Skeletal muscle satellite cell (primary cell): ENCODE measurements around the gene HPGDS.
"Not testable (repeated sequence)": the region's sequence is repeated elsewhere in the genome, so short reads cannot be mapped to it uniquely, and the experiment has no call there.

Experiments
- H3K27me3 ChIP-seq: 2 replicates; pipeline ENCODE4 v1.7.0; 2013; ENCODE audit warnings: low read length; ENCODE audit not compliant: control insufficient read depth, insufficient read depth
- H3K36me3 ChIP-seq: 2 replicates; pipeline ENCODE4 v1.7.0; 2013; ENCODE audit warnings: mild to moderate bottlenecking, control low read depth, low read length; ENCODE audit not compliant: insufficient read depth
- H3K4me1 ChIP-seq: 2 replicates; pipeline ENCODE4 v1.7.0; 2013; ENCODE audit warnings: low read length; ENCODE audit not compliant: control insufficient read depth, insufficient read depth
- H3K4me2 ChIP-seq: 2 replicates; pipeline ENCODE4 v1.7.0; 2013; ENCODE audit warnings: mild to moderate bottlenecking, low read length
- H3K4me3 ChIP-seq: 2 replicates; pipeline ENCODE4 v1.7.0; 2013; ENCODE audit warnings: low read length
- H3K9ac ChIP-seq: 2 replicates; pipeline ENCODE4 v1.7.0; 2013; ENCODE audit warnings: mild to moderate bottlenecking, low read depth, low read length, moderate library complexity
- H3K9me3 ChIP-seq: replicated peaks from 2 replicates; pipeline ENCODE4 v1.7.0; 2013; ENCODE audit warnings: mild to moderate bottlenecking, control low read depth, low read length

The HPGDS gene

DNA sequence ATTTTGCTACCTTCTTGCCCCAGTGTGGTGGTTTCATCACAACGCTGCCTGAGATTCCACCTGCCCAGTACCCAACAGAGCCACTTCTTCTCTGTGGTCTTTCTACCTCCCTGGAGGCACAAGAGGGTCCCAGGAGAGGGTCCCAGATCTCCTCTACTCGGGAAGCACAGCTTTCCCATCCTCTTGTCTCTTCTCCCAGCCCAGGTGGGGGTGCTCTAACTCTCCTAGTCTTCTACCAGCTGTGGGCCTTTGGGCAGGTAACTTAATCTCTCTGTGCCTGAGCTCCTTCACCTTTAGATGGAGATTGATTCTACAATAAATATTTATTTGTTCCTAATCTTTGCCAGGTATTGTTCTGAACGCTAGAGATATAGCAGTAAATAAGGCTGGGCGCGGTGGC lies 1.8 kb upstream of the HPGDS start:
- Histone ChIP-seq H3K4me1 (peaks cover 8% of the 10 kb centered on the region), H3K27me3 (no peaks in the 10 kb centered on the region), H3K9me3 (no peaks in the 10 kb centered on the region), H3K36me3 (no peaks in the 10 kb centered on the region), H3K4me3 (no peak overlapping the region), H3K4me2 (no peak overlapping the region), H3K9ac (no peak overlapping the region)

DNA sequence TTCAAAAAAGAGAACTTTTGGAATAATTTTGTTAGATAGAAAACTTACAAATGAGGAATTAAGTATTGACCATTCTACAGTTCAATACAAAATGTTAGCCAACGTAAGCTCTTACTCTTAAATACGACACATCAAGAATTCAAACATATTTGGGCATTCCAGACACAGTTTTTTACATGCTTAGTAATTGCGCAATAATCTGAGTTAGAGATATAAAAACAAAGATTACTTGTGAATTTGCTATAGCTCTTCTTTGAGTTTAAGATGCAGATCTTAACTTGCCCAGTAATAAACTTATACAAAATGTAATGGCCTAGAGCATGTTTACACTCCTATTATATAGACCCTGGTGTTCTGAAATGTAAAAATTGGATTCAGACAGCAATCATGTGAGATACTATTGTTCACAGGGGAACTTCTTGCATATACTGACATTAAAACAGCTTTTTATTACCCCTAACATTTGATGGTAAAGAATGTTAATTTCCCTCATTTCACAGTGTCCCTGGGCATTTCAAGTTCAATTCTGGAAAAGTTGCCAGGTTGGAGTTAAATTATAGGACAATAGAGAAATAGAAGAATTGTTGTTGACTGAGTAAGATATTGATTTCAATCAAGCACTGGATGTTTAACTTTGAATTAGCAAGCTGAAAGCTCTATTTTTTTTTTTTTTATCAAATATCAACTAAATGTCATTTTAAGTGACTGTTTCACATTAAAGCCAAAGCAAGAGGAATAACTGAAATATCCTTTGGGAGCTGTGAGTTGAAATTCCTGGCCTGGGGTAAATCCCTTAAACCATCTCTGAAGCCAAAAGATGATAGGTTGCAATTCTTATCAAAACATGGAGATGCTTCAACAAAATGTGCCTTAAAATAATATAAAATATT lies 910 bp downstream of the HPGDS start:
- Histone ChIP-seq H3K4me2 (no peak overlapping the region), H3K4me1 (no peaks in the 10 kb centered on the region), H3K27me3 (no peaks in the 10 kb centered on the region), H3K4me3 (no peak overlapping the region), H3K9me3 (no peaks in the 10 kb centered on the region), H3K36me3 (no peaks in the 10 kb centered on the region), H3K9ac (no peak overlapping the region)

DNA sequence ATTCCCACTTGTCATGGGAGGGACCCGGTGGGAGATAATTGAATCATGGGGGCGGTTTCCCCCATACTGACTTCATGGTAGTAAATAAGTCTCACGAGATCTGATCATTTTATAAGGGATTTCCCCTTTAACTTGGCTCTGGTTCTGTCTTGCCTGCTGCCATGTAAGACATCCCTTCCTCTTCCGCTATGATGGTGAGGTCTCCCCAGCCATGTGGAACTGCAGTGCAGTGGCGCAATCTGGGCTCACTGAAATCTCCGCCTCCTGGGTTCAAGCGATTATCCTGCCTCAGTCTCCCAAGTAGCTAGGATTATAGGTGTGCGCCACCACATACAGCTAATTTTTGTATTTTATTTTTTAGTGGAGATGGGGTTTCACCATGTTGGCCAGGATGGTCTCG lies 2.9 kb downstream of the HPGDS start:
- no peak overlapping the region for H3K4me2 ChIP-seq
- no peak overlapping the region for H3K9ac ChIP-seq
- no peaks in the 10 kb centered on the region for H3K36me3 ChIP-seq
- no peaks in the 10 kb centered on the region for H3K27me3 ChIP-seq
- H3K4me1 ChIP-seq = peaks cover 4% of the 10 kb centered on the region
- H3K9me3 ChIP-seq = no peaks in the 10 kb centered on the region
- H3K4me3 ChIP-seq = no peak overlapping the region

DNA sequence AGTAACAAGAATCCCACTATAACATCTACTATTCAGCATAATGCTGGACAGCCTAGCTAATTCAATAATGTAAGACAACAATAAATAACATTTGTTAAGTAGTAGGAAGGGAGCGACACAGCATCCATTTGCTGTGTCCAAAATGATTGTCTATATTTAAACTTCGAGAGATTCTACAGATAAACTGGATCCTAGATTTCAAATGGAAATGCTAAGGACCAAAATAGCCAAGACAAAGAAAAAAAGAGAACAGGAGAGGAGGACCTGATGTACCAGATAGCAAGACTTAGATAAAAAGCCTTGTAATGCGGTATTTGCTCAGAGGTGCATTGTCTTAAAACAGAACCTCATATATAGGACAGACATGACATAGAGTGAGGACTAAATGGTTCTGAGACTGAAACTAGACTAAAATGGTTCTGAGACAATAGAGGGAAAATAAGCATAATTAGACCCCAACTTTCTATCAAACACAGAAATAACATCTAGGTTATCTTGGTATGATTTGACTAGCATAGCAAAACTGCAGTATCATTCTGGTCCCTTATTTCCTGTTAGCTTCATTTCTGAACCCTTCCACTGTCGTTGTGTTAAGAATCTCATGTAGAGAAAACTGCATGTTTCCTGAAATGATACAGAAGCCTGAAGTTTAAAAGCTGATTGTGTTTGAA lies 3.8 kb downstream of the HPGDS start:
- H3K36me3 ChIP-seq = no peaks in the 10 kb centered on the region
- H3K9ac ChIP-seq = no peak overlapping the region
- H3K27me3 ChIP-seq = no peaks in the 10 kb centered on the region
- no peaks in the 10 kb centered on the region for H3K9me3 ChIP-seq
- H3K4me1 ChIP-seq = peaks cover 5% of the 10 kb centered on the region
- H3K4me3 ChIP-seq = no peak overlapping the region
- H3K4me2 ChIP-seq = no peak overlapping the region

DNA sequence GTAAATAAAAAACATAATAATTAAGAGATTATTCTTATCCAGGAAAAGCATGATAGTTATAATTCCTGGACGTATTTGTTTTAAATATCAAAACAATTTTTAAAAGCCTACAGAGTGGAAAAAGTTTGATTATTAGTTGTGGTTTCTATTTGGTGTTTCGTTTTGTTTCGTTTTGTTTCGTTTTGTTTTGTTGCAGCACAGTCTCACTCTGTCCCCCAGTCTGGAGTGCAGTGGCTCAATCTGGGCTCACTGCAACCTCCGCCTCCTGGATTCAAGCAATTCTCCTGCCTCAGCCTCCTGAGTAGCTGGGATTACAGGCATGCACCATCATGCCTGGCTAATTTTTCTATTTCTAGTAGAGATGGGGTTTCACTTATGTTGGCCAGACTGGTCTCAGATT lies 5.8 kb downstream of the HPGDS start:
- H3K9ac ChIP-seq, H3K9me3 ChIP-seq, H3K4me3 ChIP-seq, H3K4me2 ChIP-seq, H3K4me1 ChIP-seq, H3K36me3 ChIP-seq, H3K27me3 ChIP-seq: not testable (repeated sequence)

DNA sequence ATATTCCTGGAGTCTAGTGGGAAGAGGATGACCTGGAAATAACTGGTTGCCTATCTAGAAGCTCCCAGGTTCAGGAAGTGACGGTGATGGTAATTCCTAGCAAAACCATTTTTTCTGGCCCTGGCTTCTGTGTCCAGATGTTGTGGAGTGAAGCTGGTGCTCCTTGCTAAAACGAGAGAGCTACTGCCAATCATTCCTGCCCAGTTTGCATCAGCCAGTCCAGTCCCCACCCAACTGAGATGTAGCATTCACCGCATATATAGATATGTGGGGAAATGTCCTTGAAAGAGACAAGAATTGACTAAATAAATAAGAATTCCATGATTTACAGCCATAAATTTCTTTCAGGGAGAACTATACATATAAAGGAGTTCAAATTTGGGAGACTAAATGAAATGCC lies 6.3 kb downstream of the HPGDS start:
- no peaks in the 10 kb centered on the region for H3K36me3 ChIP-seq
- H3K9ac ChIP-seq = no peak overlapping the region
- no peaks in the 10 kb centered on the region for H3K9me3 ChIP-seq
- H3K27me3 ChIP-seq = no peaks in the 10 kb centered on the region
- peaks cover 5% of the 10 kb centered on the region for H3K4me1 ChIP-seq
- H3K4me2 ChIP-seq = no peak overlapping the region
- H3K4me3 ChIP-seq = no peak overlapping the region

DNA sequence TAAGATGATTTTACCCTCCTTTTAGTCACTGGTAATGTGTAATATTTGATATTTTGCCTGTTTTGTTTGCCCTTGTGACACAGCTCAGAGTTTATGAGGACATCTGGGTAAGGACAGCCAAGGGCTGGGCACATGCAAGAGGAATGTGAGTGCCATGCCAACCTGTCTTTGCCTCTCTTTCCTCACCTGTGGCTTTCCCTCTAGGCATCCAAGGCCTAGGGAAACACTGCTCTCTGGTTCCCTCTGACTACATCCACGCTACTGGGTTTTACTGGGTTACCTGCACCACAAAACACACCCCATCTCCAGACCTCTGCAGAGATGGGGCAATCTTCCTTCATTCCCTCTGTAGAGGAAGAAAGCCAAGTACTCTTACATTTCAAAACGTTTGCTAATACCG lies 7.7 kb downstream of the HPGDS start:
- no peak overlapping the region for H3K9ac ChIP-seq
- no peaks in the 10 kb centered on the region for H3K9me3 ChIP-seq
- H3K4me3 ChIP-seq = no peak overlapping the region
- no peaks in the 10 kb centered on the region for H3K27me3 ChIP-seq
- H3K4me2 ChIP-seq = no peak overlapping the region
- peaks cover 5% of the 10 kb centered on the region for H3K4me1 ChIP-seq
- no peaks in the 10 kb centered on the region for H3K36me3 ChIP-seq

DNA sequence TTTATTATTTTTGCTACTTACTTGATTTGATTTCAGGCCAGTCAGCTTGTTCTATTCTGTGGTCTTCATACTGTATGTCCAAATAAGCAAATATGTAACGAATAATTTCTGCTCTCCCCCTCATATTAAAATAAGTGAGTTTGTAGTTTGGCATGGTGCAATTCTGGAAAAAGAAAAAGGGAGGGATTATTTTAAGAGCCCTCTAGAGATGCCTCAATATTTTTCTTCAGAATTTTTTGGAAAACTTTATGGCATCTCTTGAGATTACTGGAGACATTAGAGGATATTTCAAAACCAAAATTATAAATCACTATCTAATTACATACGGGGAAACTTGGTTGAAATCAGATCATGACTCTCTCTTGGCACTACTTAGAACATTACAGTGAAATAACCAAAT lies 8.2 kb downstream of the HPGDS start:
- H3K9me3 ChIP-seq = no peaks in the 10 kb centered on the region
- no peak overlapping the region for H3K4me2 ChIP-seq
- H3K9ac ChIP-seq = no peak overlapping the region
- H3K36me3 ChIP-seq = no peaks in the 10 kb centered on the region
- no peak overlapping the region for H3K4me3 ChIP-seq
- H3K27me3 ChIP-seq = no peaks in the 10 kb centered on the region
- H3K4me1 ChIP-seq = peaks cover 5% of the 10 kb centered on the region

DNA sequence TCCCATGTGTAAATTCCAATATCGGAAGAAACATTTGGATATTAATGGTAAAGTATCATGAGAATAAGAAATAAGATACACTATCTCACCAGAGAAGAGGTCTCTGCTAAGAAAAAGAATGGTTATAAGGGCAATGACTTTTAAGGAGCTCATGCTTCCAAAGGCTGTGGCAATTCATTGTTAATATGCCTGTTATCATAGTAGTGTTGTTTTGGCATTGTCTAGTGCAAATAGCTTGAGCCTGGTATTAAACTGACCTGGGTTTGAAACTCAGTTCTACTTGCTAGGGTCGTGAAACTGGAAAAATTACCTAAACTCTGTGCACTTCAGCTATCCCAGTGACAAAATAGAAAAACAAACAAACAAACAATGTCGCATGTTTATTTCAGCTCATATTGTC lies 8.8 kb downstream of the HPGDS start:
- H3K9ac ChIP-seq = no peak overlapping the region
- H3K27me3 ChIP-seq = no peaks in the 10 kb centered on the region
- no peaks in the 10 kb centered on the region for H3K9me3 ChIP-seq
- H3K4me2 ChIP-seq = no peak overlapping the region
- no peaks in the 10 kb centered on the region for H3K36me3 ChIP-seq
- peaks cover 5% of the 10 kb centered on the region for H3K4me1 ChIP-seq
- no peak overlapping the region for H3K4me3 ChIP-seq

DNA sequence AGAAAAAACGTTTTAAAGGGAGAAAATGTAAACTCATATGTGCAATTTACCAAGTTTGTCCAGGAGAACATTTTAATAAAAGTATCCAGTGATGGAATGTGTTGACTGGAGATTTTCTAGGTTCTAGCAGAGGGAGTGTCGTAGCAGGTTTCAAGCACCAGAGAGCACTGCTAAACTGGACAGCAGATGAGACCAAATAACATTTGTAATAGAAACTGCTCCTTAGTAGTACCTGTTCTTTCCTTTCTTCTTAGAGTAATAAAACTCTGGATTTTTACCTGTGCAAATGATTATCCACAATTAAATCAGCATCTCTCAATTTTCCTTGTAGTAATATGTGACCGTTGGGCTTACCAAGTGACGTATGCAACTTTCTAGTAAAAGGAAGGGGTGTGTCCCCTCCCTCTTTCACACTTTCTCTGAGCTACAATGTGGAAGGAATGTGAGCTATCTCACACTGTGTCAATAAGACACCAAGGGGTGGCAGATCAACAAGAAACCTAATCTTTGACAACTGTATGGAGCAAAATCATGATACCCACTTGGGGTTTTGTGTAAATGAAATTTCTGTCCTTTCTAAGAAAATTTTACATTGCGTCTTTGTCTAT lies 9.5 kb downstream of the HPGDS start:
- Histone ChIP-seq H3K9ac (no peak overlapping the region), H3K36me3 (no peaks in the 10 kb centered on the region), H3K4me3 (no peak overlapping the region), H3K27me3 (no peaks in the 10 kb centered on the region), H3K4me2 (no peak overlapping the region), H3K9me3 (no peaks in the 10 kb centered on the region), H3K4me1 (peaks cover 5% of the 10 kb centered on the region)

DNA sequence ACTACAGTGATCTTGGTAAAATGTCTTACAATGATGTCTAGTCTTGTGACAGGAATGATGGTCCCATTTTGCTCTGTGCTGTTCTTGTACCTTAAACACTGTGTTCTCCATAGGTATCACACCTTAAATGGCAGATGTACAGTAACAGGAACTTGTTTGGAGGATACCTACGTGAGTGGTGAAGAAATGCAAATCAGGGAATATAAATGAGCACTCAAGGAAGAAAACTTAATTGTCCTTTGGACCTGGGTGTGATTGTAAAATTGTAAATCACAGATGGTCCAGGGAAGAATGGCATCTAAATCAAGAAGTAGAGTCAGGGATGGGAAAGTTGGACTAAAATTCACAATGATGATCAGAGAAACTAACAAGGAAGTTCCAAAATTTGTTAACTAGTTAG lies 12.7 kb downstream of the HPGDS start:
- H3K9me3 ChIP-seq = peaks cover 7% of the 10 kb centered on the region
- H3K27me3 ChIP-seq = no peaks in the 10 kb centered on the region
- H3K36me3 ChIP-seq = no peaks in the 10 kb centered on the region
- H3K4me2 ChIP-seq = no peak overlapping the region
- H3K4me1 ChIP-seq = peaks cover 2% of the 10 kb centered on the region
- H3K4me3 ChIP-seq = no peak overlapping the region
- H3K9ac ChIP-seq = no peak overlapping the region
